PC-9 (cell line): ENCODE results near the gene KLK7. TPM values are rescaled to one million over a fixed set of nuclear protein-coding genes. Genes with fewer than 3 reads are reported as not detected.

Experiments
- BruUV-seq: library from RNA; stranded (reverse); fragments of 400-500 nt; replicated peaks from 2 replicates; lab custom pipeline; 2021; lab: Mats Ljungman, UMichigan
- CTCF ChIA-PET: fragments of 300-600 bp; sonication (Branson Sonifier 250); formaldehyde crosslinking; loops from one replicate; lab custom pipeline; 2022; ENCODE audit warnings: antibody characterized with exemption; lab: Charles Lee
- POLR2A ChIA-PET: fragments of 300-600 bp; sonication (Branson Sonifier 250); formaldehyde crosslinking; loops from one replicate; lab custom pipeline; 2022; ENCODE audit warnings: antibody characterized with exemption; ENCODE audit not compliant: unreplicated experiment; lab: Charles Lee
- DNase-seq, 2 experiments: peaks; one replicate each; pipeline versions ENCODE4 v3.0.0 to v3.0.0-alpha.2; 2015 to 2022; ENCODE audit warnings: mixed read lengths in 1 of 2
- H2AFZ ChIP-seq: fragments of 200-600 bp; sonication (generic); 2 replicates; pipeline ENCODE4 v1.8.1; 2017; ENCODE audit warnings: antibody characterized with exemption
- H3F3A ChIP-seq: fragments of 200-600 bp; sonication (generic); 2 replicates; pipeline ENCODE4 v1.8.1; 2017; ENCODE audit warnings: antibody characterized with exemption, mild to moderate bottlenecking, low read depth; ENCODE audit not compliant: insufficient read depth
- H3K27ac ChIP-seq: fragments of 200-600 bp; sonication (generic); 2 replicates; pipeline ENCODE4 v1.6.1; 2016; ENCODE audit warnings: mixed run types
- H3K27me3 ChIP-seq: fragments of 200-600 bp; sonication (generic); 2 replicates; pipeline ENCODE4 v1.6.1; 2016; ENCODE audit warnings: low read depth, mixed run types; ENCODE audit not compliant: insufficient read depth
- H3K36me3 ChIP-seq: fragments of 200-600 bp; sonication (generic); 2 replicates; pipeline ENCODE4 v1.6.1; 2016; ENCODE audit warnings: low read depth, mixed run types
- H3K4me1 ChIP-seq: fragments of 200-600 bp; sonication (generic); replicated peaks from 2 replicates; pipeline ENCODE4 v1.6.1; 2016; ENCODE audit warnings: mixed run types; ENCODE audit not compliant: insufficient read depth
- H3K4me2 ChIP-seq: fragments of 200-600 bp; sonication (generic); 2 replicates; pipeline ENCODE4 v1.6.1; 2017; ENCODE audit warnings: mixed run types
- H3K4me3 ChIP-seq: fragments of 200-600 bp; sonication (generic); 2 replicates; pipeline ENCODE4 v1.6.1; 2016; ENCODE audit warnings: mixed run types
- H3K79me2 ChIP-seq: fragments of 200-600 bp; sonication (generic); 2 replicates; pipeline ENCODE4 v1.6.1; 2017; ENCODE audit warnings: low read depth, mixed run types
- H3K9me2 ChIP-seq: fragments of 200-600 bp; sonication (generic); 2 replicates; pipeline ENCODE4 v1.8.1; 2017; ENCODE audit warnings: mild to moderate bottlenecking; ENCODE audit not compliant: insufficient read depth
- H3K9me3 ChIP-seq: fragments of 200-600 bp; sonication (generic); 2 replicates; pipeline ENCODE4 v1.8.1; 2016; ENCODE audit warnings: low read depth; ENCODE audit not compliant: insufficient read depth
- H4K20me1 ChIP-seq: fragments of 200-600 bp; sonication (generic); 2 replicates; pipeline ENCODE4 v1.8.1; 2017; ENCODE audit not compliant: insufficient read depth
- CTCF ChIP-seq: fragments of 200-600 bp; sonication (generic); conservative IDR thresholded peaks from 2 replicates; pipeline ENCODE4 v1.6.1; 2017; ENCODE audit warnings: mixed run types, antibody characterized with exemption, mild to moderate bottlenecking, moderate library complexity
- EZH2 ChIP-seq: fragments of 200-600 bp; sonication (generic); IDR thresholded peaks from 2 replicates; pipeline ENCODE4 v1.8.0; 2017; ENCODE audit warnings: antibody characterized with exemption, low read depth
- intact Hi-C: fragments of 100-400 bp; cut with micrococcal nuclease; formaldehyde crosslinking; loops from one replicate; pipeline ENCODE4 v1.10.0; 2022; ENCODE audit not compliant: unreplicated experiment
- total RNA-seq: library from RNA; stranded (reverse); gene quantifications from 2 replicates; pipeline ENCODE4 v1.2.3, GENCODE V29; 2021

The KLK7 gene
- total RNA-seq, 1 experiment from 2014 or later = 98.1 TPM

- Histone ChIP-seq H3K36me3 (no peaks in the 10 kb centered on the region), H2AFZ (no peak overlapping the region), H3K27me3 (no peaks in the 10 kb centered on the region), H3K9me2 (no peaks in the 10 kb centered on the region), H3K4me2 (no peak overlapping the region), H3K4me1 (peaks cover 19% of the 10 kb centered on the region), H3K9me3 (no peaks in the 10 kb centered on the region), H3K27ac (no peak overlapping the region), H4K20me1 (no peaks in the 10 kb centered on the region), H3K4me3 (no peak overlapping the region), H3F3A (peaks cover 30% of the 10 kb centered on the region; the same call in 1 of the 2 replicates), H3K79me2 (no peaks in the 10 kb centered on the region)
- ChIA-PET CTCF (no interaction called here), POLR2A (interaction anchor here (0.6 kb wide), 2 partner anchors 37 to 82 kb away, joined by 3 read pairs; partner anchors contain the start of gene KLK6)
- DNase-seq = peak in 1 of 2 experiments; percentile 9
- intact Hi-C loops = no loop called here
- TF ChIP-seq CTCF (no peak), EZH2 (no peak)
- BruUV-seq = no TSS peak
Measured at GRCh38 chr19:51006406-51006805, 22.7 kb upstream of the KLK7 start.

- CTCF ChIA-PET = no interaction called here
- DNase-seq = no peak
- H2AFZ ChIP-seq = no peak overlapping the region
Measured at GRCh38 chr19:51005248-51005647, 21.5 kb upstream of the KLK7 start.

GRCh38 chr19:51003316-51003715 lies 19.6 kb upstream of the KLK7 start:
- H4K20me1 ChIP-seq = no peaks in the 10 kb centered on the region
- no peak overlapping the region for H3K27ac ChIP-seq
- peaks cover 19% of the 10 kb centered on the region; the same call in 1 of the 2 replicates for H3F3A ChIP-seq
- ChIA-PET CTCF (no interaction called here), POLR2A (no interaction called here)
- no peaks in the 10 kb centered on the region for H3K9me2 ChIP-seq
- TF ChIP-seq CTCF = no peak
- TF ChIP-seq EZH2 = no peak
- H3K4me3 ChIP-seq = no peak overlapping the region
- H3K79me2 ChIP-seq = peaks cover 23% of the 10 kb centered on the region
- H3K4me1 ChIP-seq = peaks cover 8% of the 10 kb centered on the region
- no peaks in the 10 kb centered on the region for H3K27me3 ChIP-seq
- H3K9me3 ChIP-seq = no peaks in the 10 kb centered on the region
- H3K4me2 ChIP-seq = no peak overlapping the region
- no TSS peak for BruUV-seq
- H3K36me3 ChIP-seq = peaks cover 5% of the 10 kb centered on the region; the same call in 1 of the 2 replicates
- intact Hi-C loops = no loop called here
- DNase-seq = no peak
- no peak overlapping the region for H2AFZ ChIP-seq

More at GRCh38 chr19:51005248-51005647, 21.5 kb upstream of the KLK7 start:
- Histone ChIP-seq H3K4me2 (no peak overlapping the region), H3K79me2 (peaks cover 7% of the 10 kb centered on the region), H3K36me3 (no peaks in the 10 kb centered on the region), H3K27me3 (no peaks in the 10 kb centered on the region), H4K20me1 (no peaks in the 10 kb centered on the region), H3K9me2 (no peaks in the 10 kb centered on the region), H3K4me3 (no peak overlapping the region), H3K27ac (no peak overlapping the region), H3K9me3 (no peaks in the 10 kb centered on the region), H3F3A (peaks cover 23% of the 10 kb centered on the region; the same call in 1 of the 2 replicates), H3K4me1 (peaks cover 14% of the 10 kb centered on the region)
- POLR2A ChIA-PET = no interaction called here
- no TSS peak for BruUV-seq
- TF ChIP-seq CTCF (no peak), EZH2 (no peak)
- intact Hi-C loops = no loop called here
